GM12878 (cell line): Measurements from ENCODE around the gene POLR2L. TPM values are rescaled to one million over a fixed set of nuclear protein-coding genes. Genes with fewer than 3 reads are reported as not detected.

Experiments
- ATAC-seq: fragments of 200-7000 bp; cut with Tn5 transposase; 3 replicates; pipeline ENCODE4 v1.9.1; 2020; ENCODE audit warnings: mild to moderate bottlenecking, moderate library complexity
- Bru-seq: library from RNA; stranded (reverse); fragments of 400-500 nt; gene quantifications from one replicate; lab custom pipeline; 2021; lab: Mats Ljungman, UMichigan
- BruChase-seq, 2 experiments: library from RNA; stranded (reverse); fragments of 400-500 nt; gene quantifications; one replicate each; lab custom pipeline; 2021; lab: Mats Ljungman, UMichigan
- BruUV-seq: library from RNA; stranded (reverse); fragments of 400-500 nt; replicated peaks from 2 replicates; lab custom pipeline; 2021; lab: Mats Ljungman, UMichigan
- CTCF ChIA-PET: fragments of 300-600 bp; sonication (Branson Sonifier 250); formaldehyde crosslinking; extraction: SDS; loops from one replicate; lab custom pipeline; 2021; ENCODE audit warnings: inconsistent platforms; lab: Yijun Ruan, JAX
- POLR2A ChIA-PET: fragments of 350-600 bp; formaldehyde crosslinking; extraction: SDS; loops from one replicate; lab custom pipeline; 2021; ENCODE audit warnings: inconsistent platforms; lab: Charles Lee
- RAD21 ChIA-PET: fragments of 300-600 bp; sonication (Branson Sonifier 250); formaldehyde crosslinking; loops from one replicate; lab custom pipeline; 2023; ENCODE audit warnings: antibody characterized with exemption; ENCODE audit not compliant: unreplicated experiment; lab: Charles Lee
- SMC1A ChIA-PET: fragments of 300-600 bp; sonication (Branson Sonifier 250); formaldehyde crosslinking; loops from one replicate; lab custom pipeline; 2023; ENCODE audit not compliant: unreplicated experiment, uncharacterized antibody; lab: Charles Lee
- DNase-seq: peaks from one replicate; pipeline ENCODE4 v3.0.0-alpha.2; 2011; ENCODE audit warnings: low read depth, low spot score
- FAIRE-seq: peaks from 3 replicates; lab custom pipeline; 2011; peaks lifted over from hg19 to GRCh38; lab: Jason Lieb, UNC
- H2AFZ ChIP-seq: 2 replicates; pipeline ENCODE4 v1.6.0; 2011; ENCODE audit warnings: low read depth, low read length, control low read depth; ENCODE audit not compliant: control insufficient read depth
- H3K27ac ChIP-seq: 2 replicates; pipeline ENCODE4 v1.5.1; 2011; ENCODE audit warnings: control low read depth; ENCODE audit not compliant: control insufficient read depth, insufficient read depth
- H3K27me3 ChIP-seq, 2 experiments: replicated peaks in 1 of 2; 2 replicates each; pipeline versions ENCODE4 v1.6.0 to v1.6.1; 2011; ENCODE audit warnings: low read length in 1 of 2; ENCODE audit not compliant: control insufficient read depth in 2 of 2, insufficient read depth in 2 of 2
- H3K36me3 ChIP-seq, 2 experiments: 2 replicates each; pipeline ENCODE4 v1.5.1; 2011; ENCODE audit warnings: low read length in 1 of 2; ENCODE audit not compliant: control insufficient read depth in 2 of 2, insufficient read depth in 2 of 2
- H3K4me1 ChIP-seq: 2 replicates; pipeline ENCODE4 v1.6.1; 2011; ENCODE audit warnings: mild to moderate bottlenecking, low read length, moderate library complexity, mixed read lengths; ENCODE audit not compliant: control insufficient read depth, insufficient read depth
- H3K4me2 ChIP-seq: 2 replicates; pipeline ENCODE4 v1.6.0; 2011; ENCODE audit warnings: control low read depth; ENCODE audit not compliant: control insufficient read depth, insufficient read depth
- H3K4me3 ChIP-seq: fragments of 200-600 bp; sonication (generic); 2 replicates; pipeline ENCODE4 v1.5.1; 2016
- H3K79me2 ChIP-seq: 2 replicates; pipeline ENCODE4 v1.6.0; 2011; ENCODE audit warnings: low read length; ENCODE audit not compliant: control insufficient read depth, insufficient read depth
- H3K9ac ChIP-seq: 2 replicates; pipeline ENCODE4 v1.8.0; 2011; ENCODE audit warnings: low read length, control low read depth, mixed read lengths; ENCODE audit not compliant: control insufficient read depth, insufficient read depth
- H3K9me3 ChIP-seq: replicated peaks from 3 replicates; pipeline ENCODE4 v1.5.1; 2011; ENCODE audit warnings: mild to moderate bottlenecking, low read length; ENCODE audit not compliant: control insufficient read depth, insufficient read depth
- H4K20me1 ChIP-seq: 2 replicates; pipeline ENCODE4 v1.6.0; 2011; ENCODE audit not compliant: control insufficient read depth, insufficient read depth
- CREM ChIP-seq: IDR thresholded peaks from 2 replicates; pipeline ENCODE4 v1.6.1; 2014; ENCODE audit warnings: antibody characterized with exemption, low read depth
- EGR1 ChIP-seq, 2 experiments: IDR thresholded peaks; 1 replicate in 1 of 2; 2 replicates in 1 of 2; pipeline ENCODE4 v1.6.1; 2011 to 2012; ENCODE audit warnings: low read depth in 2 of 2, low read length in 2 of 2, borderline replicate concordance in 1 of 2, mild to moderate bottlenecking in 1 of 2, moderate library complexity in 1 of 2
- FOXK2 ChIP-seq: fragments of 450-650 bp; IDR thresholded peaks from 2 replicates; pipeline ENCODE4 v1.6.1; 2017; ENCODE audit warnings: mild to moderate bottlenecking, moderate library complexity
- IKZF1 ChIP-seq: fragments of 450-650 bp; conservative IDR thresholded peaks from 2 replicates; pipeline ENCODE4 v1.6.1; 2017; ENCODE audit warnings: antibody characterized with exemption, mild to moderate bottlenecking
- JUND ChIP-seq: IDR thresholded peaks from 2 replicates; pipeline ENCODE4 v1.6.1; 2012; ENCODE audit warnings: low read depth, mild to moderate bottlenecking, low read length, improper control_type of control experiment, moderate library complexity
- KLF5 ChIP-seq: fragments of 450-650 bp; IDR thresholded peaks from 2 replicates; pipeline ENCODE4 v1.6.1; 2014; ENCODE audit warnings: mild to moderate bottlenecking; ENCODE audit not compliant: partially characterized antibody
- NFIC ChIP-seq: IDR thresholded peaks from 2 replicates; pipeline ENCODE4 v1.6.1; 2012; ENCODE audit warnings: low read depth, mild to moderate bottlenecking, inconsistent platforms, low read length, moderate library complexity
- RFX5 ChIP-seq: IDR thresholded peaks from 2 replicates; pipeline ENCODE4 v1.6.1; 2011; ENCODE audit warnings: low read depth, low read length, improper control_type of control experiment
- TARDBP ChIP-seq: IDR thresholded peaks from 2 replicates; pipeline ENCODE4 v1.6.1; 2016; ENCODE audit warnings: borderline replicate concordance
- TCF12 ChIP-seq: IDR thresholded peaks from 2 replicates; pipeline ENCODE4 v1.6.1; 2011; ENCODE audit warnings: low read depth, mild to moderate bottlenecking, low read length
- ZNF24 ChIP-seq: fragments of 450-650 bp; IDR thresholded peaks from 2 replicates; pipeline ENCODE4 v1.6.1; 2017; ENCODE audit warnings: antibody characterized with exemption, mild to moderate bottlenecking
- WGBS: methylation state at CpG from one replicate; pipeline ENCODE4 v1.1.6; 2016; ENCODE audit warnings: low lambda C conversion rate; ENCODE audit not compliant: insufficient replicate concordance, insufficient coverage; ENCODE audit errors: missing lambda C conversion rate; 5-methylcytosine and 5-hydroxymethylcytosine counted together
- in situ Hi-C: fragments of 300-500 bp; cut with MboI; formaldehyde crosslinking; loops from 9 replicates; pipeline ENCODE4 v1.14.3; 2018; ENCODE audit warnings: mixed read lengths
- intact Hi-C: fragments of 100-400 bp; cut with micrococcal nuclease; formaldehyde crosslinking; loops from one replicate; pipeline ENCODE4 v1.14.2; 2022; ENCODE audit not compliant: unreplicated experiment
- long read RNA-seq, 2 experiments: library from polyadenylated mRNA; unstranded; transcript quantifications; one replicate each; pipeline ENCODE4 v2.0.0, GENCODE V29; 2019 to 2020
- polyA minus RNA-seq, 3 experiments: library from RNA; depleted of rRNA, polyadenylated mRNA; stranded (reverse); fragments of >200 nt; gene quantifications; 2 replicates each; pipeline ENCODE4 v1.2.3, GENCODE V29; 2011
- polyA plus RNA-seq, 11 experiments: library from polyadenylated mRNA; depleted of rRNA in 4 of 11; unstranded in 6 of 11; stranded (reverse) in 5 of 11; fragments of >200 nt; fragmentation: Nextera tagmentation in 4 of 11; fragmentation: Illumina TruSeq in 1 of 11; extraction: Ambion mirVana in 4 of 11; extraction: Trizol in 1 of 11; gene quantifications; 1 replicate in 1 of 11; 2 replicates in 10 of 11; pipeline versions ENCODE4 v1.2.1 to v1.2.3, GENCODE V29; 2011 to 2016; ENCODE audit warnings: inconsistent platforms in 2 of 11, missing spikeins in 2 of 11, low read depth in 1 of 11
- total RNA-seq, 4 experiments: library from RNA; depleted of rRNA in 3 of 4; stranded (reverse); fragments of >200 nt in 3 of 4; fragmentation: Illumina TruSeq in 1 of 4; extraction: Trizol in 1 of 4; gene quantifications; 2 replicates each; pipeline versions ENCODE4 v1.2.1 to v1.2.3, GENCODE V29; 2013 to 2021
- TF ChIP-seq, protein P1 (sequence below): fragments of 450-650 bp; IDR thresholded peaks from 2 replicates; pipeline ENCODE4 v1.6.1; 2016; ENCODE audit warnings: mild to moderate bottlenecking
- TF ChIP-seq, protein P2 (sequence below): fragments of 450-650 bp; IDR thresholded peaks from 2 replicates; pipeline ENCODE4 v1.6.1; 2017; ENCODE audit warnings: mild to moderate bottlenecking, moderate library complexity

Gene POLR2L
- 10.3 and 15.3 TPM in 2 replicates for total RNA-seq (2013; cell fraction: nucleolus; rRNA removed)
- total RNA-seq (2014; rRNA removed) = 366 and 432 TPM in 2 replicates
- total RNA-seq (2014; rRNA removed; fragmentation: Illumina TruSeq; extraction: Trizol) = 60.2 and 68.7 TPM in 2 replicates
- total RNA-seq (2021) = 133 and 137 TPM in 2 replicates
- 11.2 TPM for polyA plus RNA-seq (2011; ENCODE audit: low read depth)
- 13.7 and 44.2 TPM in 2 replicates for polyA plus RNA-seq (2011; rRNA removed)
- 76.2 and 168 TPM in 2 replicates for polyA plus RNA-seq (2011; cell fraction: cytosol; rRNA removed)
- 129 and 164 TPM in 2 replicates for polyA plus RNA-seq (2011; cell fraction: nucleus; rRNA removed)
- 136 and 240 TPM in 2 replicates for polyA plus RNA-seq (2012)
- 2.2 and 23.1 TPM in 2 replicates for polyA plus RNA-seq (2014; fragmentation: Illumina TruSeq; extraction: Trizol)
- 100 to 1,000 TPM in 1 of 2 experiments, 10 to 100 TPM in 1; 68.8 to 117 TPM for polyA plus RNA-seq (2014; fragmentation: Nextera tagmentation; extraction: Ambion mirVana)
- polyA plus RNA-seq (2014; rRNA removed) = 318 and 463 TPM in 2 replicates
- polyA plus RNA-seq (2016; fragmentation: Nextera tagmentation; extraction: Ambion mirVana) = 100 to 1,000 TPM; 439 to 497 TPM
- polyA minus RNA-seq (2011; rRNA and poly(A)+ RNA removed) = 70.2 and 136 TPM in 2 replicates
- polyA minus RNA-seq (2011; cell fraction: cytosol; rRNA and poly(A)+ RNA removed) = 63.5 and 71.9 TPM in 2 replicates
- polyA minus RNA-seq (2011; cell fraction: nucleus; rRNA and poly(A)+ RNA removed) = 35.2 and 55.4 TPM in 2 replicates
- Bru-seq, nascent RNA = percentile 79 among the genes with signal in this experiment
- BruChase-seq, experiment 1, labeled RNA remaining after a 6-hour chase = percentile 68 among the genes with signal in this experiment
- percentile 63 among the genes with signal in this experiment for BruChase-seq, experiment 2, labeled RNA remaining after a 2-hour chase
- long read RNA-seq, experiment 1, transcript POLR2L-201 (2 exons, 892 nt) = major isoform, 229 of 230 reads
- long read RNA-seq, experiment 1, partial matches to known transcripts = 0 of 230 reads
- long read RNA-seq, experiment 1, other reads (novel, unspliced or antisense) = 1 of 230 reads
- long read RNA-seq, experiment 2, transcript POLR2L-201 (2 exons, 892 nt) = major isoform, 179 of 184 reads
- long read RNA-seq, experiment 2, partial matches to known transcripts = 0 of 184 reads
- long read RNA-seq, experiment 2, other reads (novel, unspliced or antisense) = 5 of 184 reads

DNA sequence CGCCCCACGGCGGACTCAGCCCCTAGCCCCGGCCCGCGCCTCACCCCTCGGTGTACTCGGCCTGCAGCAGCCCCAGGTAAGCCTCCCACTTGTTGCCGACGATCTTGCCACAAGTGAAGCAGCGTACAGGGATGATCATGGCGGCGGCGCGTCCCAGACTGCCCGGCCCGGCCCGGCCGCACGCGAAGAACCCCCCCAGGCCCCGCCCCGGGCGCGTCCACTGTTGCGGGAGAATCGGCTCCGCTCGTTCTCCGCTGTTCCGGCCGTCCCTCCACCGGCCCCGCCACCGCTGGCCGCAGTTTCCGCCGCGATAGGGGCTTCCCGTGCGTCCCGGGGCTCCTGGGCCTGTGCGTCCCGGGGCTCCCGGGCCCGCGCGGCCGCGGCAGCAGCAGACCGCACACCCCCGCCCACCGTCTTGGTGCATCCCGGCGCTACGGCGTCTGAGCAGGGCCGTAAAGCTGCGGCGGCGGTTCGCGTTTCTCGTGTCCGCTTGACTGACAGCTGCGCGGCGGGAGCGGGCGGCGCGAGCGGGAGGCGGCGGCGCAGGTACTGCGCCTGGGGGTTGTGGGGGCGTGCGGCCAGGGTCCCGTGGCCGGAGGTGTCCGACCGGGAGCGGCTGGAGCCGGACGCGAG, at the start of gene POLR2L, which contains the start of gene TSPAN4:
POLR2L (minus strand) TSS at position 160 of the 633 bp plus-strand sequence; CDS start at position 139, 21 bp downstream.
TSPAN4 (plus strand) TSS at position 483 of the 633 bp plus-strand sequence. CDS start 7,453 bp downstream, outside the sequence.
- H3K4me1 ChIP-seq = peaks cover 15% of the 10 kb centered on the region
- peaks cover 20% of the 10 kb centered on the region for H3K79me2 ChIP-seq
- TF ChIP-seq CREM (0 out of 2 replicates have a peak, but pooled peaks have one; percentile 23), EGR1 (IDR thresholded peaks at IDR 0.05; ENCODE audit: borderline replicate concordance in 1 of 2, low read depth in 2 of 2, low read length in 2 of 2) (peak in 1 of 2 experiments; percentile 84; a peak in 2 of 3 replicates), KLF5 (peak; percentile 100), RFX5 (no peak), TCF12 (peak; percentile 65; the same call in 1 of the 2 replicates), IKZF1 (peak; percentile 99), NFIC (no peak; the same call in 1 of the 2 replicates), ZNF24 (no peak), TARDBP (no peak), FOXK2 (peak; percentile 98), JUND (peak; percentile 99)
- TF ChIP-seq, protein P1, sequence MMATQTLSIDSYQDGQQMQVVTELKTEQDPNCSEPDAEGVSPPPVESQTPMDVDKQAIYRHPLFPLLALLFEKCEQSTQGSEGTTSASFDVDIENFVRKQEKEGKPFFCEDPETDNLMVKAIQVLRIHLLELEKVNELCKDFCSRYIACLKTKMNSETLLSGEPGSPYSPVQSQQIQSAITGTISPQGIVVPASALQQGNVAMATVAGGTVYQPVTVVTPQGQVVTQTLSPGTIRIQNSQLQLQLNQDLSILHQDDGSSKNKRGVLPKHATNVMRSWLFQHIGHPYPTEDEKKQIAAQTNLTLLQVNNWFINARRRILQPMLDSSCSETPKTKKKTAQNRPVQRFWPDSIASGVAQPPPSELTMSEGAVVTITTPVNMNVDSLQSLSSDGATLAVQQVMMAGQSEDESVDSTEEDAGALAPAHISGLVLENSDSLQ = peak; percentile 97
- TF ChIP-seq, protein P2, sequence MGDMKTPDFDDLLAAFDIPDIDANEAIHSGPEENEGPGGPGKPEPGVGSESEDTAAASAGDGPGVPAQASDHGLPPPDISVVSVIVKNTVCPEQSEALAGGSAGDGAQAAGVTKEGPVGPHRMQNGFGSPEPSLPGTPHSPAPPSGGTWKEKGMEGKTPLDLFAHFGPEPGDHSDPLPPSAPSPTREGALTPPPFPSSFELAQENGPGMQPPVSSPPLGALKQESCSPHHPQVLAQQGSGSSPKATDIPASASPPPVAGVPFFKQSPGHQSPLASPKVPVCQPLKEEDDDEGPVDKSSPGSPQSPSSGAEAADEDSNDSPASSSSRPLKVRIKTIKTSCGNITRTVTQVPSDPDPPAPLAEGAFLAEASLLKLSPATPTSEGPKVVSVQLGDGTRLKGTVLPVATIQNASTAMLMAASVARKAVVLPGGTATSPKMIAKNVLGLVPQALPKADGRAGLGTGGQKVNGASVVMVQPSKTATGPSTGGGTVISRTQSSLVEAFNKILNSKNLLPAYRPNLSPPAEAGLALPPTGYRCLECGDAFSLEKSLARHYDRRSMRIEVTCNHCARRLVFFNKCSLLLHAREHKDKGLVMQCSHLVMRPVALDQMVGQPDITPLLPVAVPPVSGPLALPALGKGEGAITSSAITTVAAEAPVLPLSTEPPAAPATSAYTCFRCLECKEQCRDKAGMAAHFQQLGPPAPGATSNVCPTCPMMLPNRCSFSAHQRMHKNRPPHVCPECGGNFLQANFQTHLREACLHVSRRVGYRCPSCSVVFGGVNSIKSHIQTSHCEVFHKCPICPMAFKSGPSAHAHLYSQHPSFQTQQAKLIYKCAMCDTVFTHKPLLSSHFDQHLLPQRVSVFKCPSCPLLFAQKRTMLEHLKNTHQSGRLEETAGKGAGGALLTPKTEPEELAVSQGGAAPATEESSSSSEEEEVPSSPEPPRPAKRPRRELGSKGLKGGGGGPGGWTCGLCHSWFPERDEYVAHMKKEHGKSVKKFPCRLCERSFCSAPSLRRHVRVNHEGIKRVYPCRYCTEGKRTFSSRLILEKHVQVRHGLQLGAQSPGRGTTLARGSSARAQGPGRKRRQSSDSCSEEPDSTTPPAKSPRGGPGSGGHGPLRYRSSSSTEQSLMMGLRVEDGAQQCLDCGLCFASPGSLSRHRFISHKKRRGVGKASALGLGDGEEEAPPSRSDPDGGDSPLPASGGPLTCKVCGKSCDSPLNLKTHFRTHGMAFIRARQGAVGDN = peak; percentile 67

More for the DNA sequence above, at the start of gene POLR2L, which contains the start of gene TSPAN4:
- BruUV-seq = no TSS peak
- Histone ChIP-seq H3K27me3 (no peaks in the 10 kb centered on the region), H3K9me3 (no peaks in the 10 kb centered on the region), H3K4me3 (peak within 1 kb of the TSS; percentile 96), H3K9ac (peak within 1 kb of the TSS; percentile 91), H3K36me3 (peaks cover 0 to 21% of the 10 kb centered on the region in 2 experiments; a peak in 2 of 4 replicates), H2AFZ (peak within 1 kb of the TSS; percentile 98), H3K27ac (peak within 1 kb of the TSS; percentile 90), H3K4me2 (peak within 1 kb of the TSS; percentile 95), H4K20me1 (no peaks in the 10 kb centered on the region; the same call in 1 of the 2 replicates)
- WGBS = 1% methylated on average over 73 of the region's 87 CpGs
- ChIA-PET RAD21 (interaction anchor here (1.1 to 1.7 kb wide), 3 partner anchors 8 to 33 kb away, joined by 3 to 9 read pairs (median 8); partner anchors contain the start of genes CD151 and RPLP2), POLR2A (interaction anchor here (0.9 to 4.0 kb wide), 7 partner anchors 7 to 149 kb away, joined by 3 to 21 read pairs (median 5); partner anchors contain the start of gene RPLP2), SMC1A (interaction anchor here (1.4 kb wide), 2 partner anchors 22 to 86 kb away, joined by 4 to 5 read pairs; no protein-coding TSS in a partner anchor), CTCF (interaction anchor here (0.9 to 1.4 kb wide), 2 partner anchors 23 to 45 kb away, joined by 4 read pairs; partner anchors contain the start of gene PNPLA2)
- FAIRE-seq = peak; percentile 68
- no peak for DNase-seq
- ATAC-seq = peak; percentile 76
- intact Hi-C loops (loop anchor here (5.0 kb wide), 1 partner anchor 70 kb away; the partner anchor contains the start of gene CHID1), in situ Hi-C loops (loop anchor here (10.0 kb wide), 2 partner anchors 212 to 1012 kb away; partner anchors contain the start of gene LSP1)
